HepG2 (cell line): Measurements from ENCODE around the gene ZBTB47. TPM values are rescaled to one million over a fixed set of nuclear protein-coding genes. Genes with fewer than 3 reads are reported as not detected.

ENCODE experiments used
- CTCF ChIP-seq: sonication (generic); formaldehyde crosslinking; IDR thresholded peaks from 2 replicates; pipeline ENCODE4 v1.5.0; 2020; ENCODE audit warnings: mild to moderate bottlenecking, missing genetic modification reagents, moderate library complexity
- KIAA2018 ChIP-seq: sonication (generic); formaldehyde crosslinking; IDR thresholded peaks from 2 replicates; pipeline ENCODE4 v1.5.0; 2020; ENCODE audit warnings: mild to moderate bottlenecking, missing genetic modification reagents, borderline replicate concordance
- MAF1 ChIP-seq: sonication (generic); formaldehyde crosslinking; IDR thresholded peaks from 2 replicates; pipeline ENCODE4 v1.5.0; 2020; ENCODE audit warnings: missing genetic modification reagents, borderline replicate concordance
- MYNN ChIP-seq: sonication (generic); formaldehyde crosslinking; IDR thresholded peaks from 2 replicates; pipeline ENCODE4 v1.4.0; 2020; ENCODE audit warnings: mild to moderate bottlenecking, low read depth, missing genetic modification reagents
- NCOA5 ChIP-seq: sonication (generic); formaldehyde crosslinking; IDR thresholded peaks from 2 replicates; pipeline ENCODE4 v1.4.0; 2020; ENCODE audit warnings: missing genetic modification reagents
- NFKBIZ ChIP-seq: IDR thresholded peaks from 2 replicates; pipeline ENCODE4 v1.6.1; 2018; ENCODE audit warnings: missing genetic modification reagents, missing compliant biosample characterization
- PAWR ChIP-seq: sonication (generic); formaldehyde crosslinking; IDR thresholded peaks from 2 replicates; pipeline ENCODE4 v1.4.0; 2020; ENCODE audit warnings: missing genetic modification reagents, mild to moderate bottlenecking, borderline replicate concordance
- SKIL ChIP-seq: sonication (generic); formaldehyde crosslinking; IDR thresholded peaks from 2 replicates; pipeline ENCODE4 v1.8.0; 2022; ENCODE audit warnings: missing genetic modification reagents, mild to moderate bottlenecking, moderate library complexity, borderline replicate concordance
- TIGD3 ChIP-seq: sonication (generic); formaldehyde crosslinking; IDR thresholded peaks from 2 replicates; pipeline ENCODE4 v1.5.1; 2020; ENCODE audit warnings: mild to moderate bottlenecking, missing genetic modification reagents, borderline replicate concordance
- ZNF10 ChIP-seq: sonication (generic); formaldehyde crosslinking; IDR thresholded peaks from 2 replicates; pipeline ENCODE4 v1.4.0; 2020; ENCODE audit warnings: mild to moderate bottlenecking, low read depth, missing genetic modification reagents, borderline replicate concordance
- ZNF644 ChIP-seq: IDR thresholded peaks from 2 replicates; pipeline ENCODE4 v1.6.1; 2016; ENCODE audit warnings: low read depth
- polyA plus RNA-seq, 8 experiments: library from polyadenylated mRNA; depleted of rRNA in 3 of 8; stranded (reverse) in 7 of 8; unstranded in 1 of 8; fragments of >200 nt; fragmentation: Illumina TruSeq in 4 of 8; extraction: Trizol in 4 of 8; gene quantifications; 2 replicates each; pipeline versions ENCODE4 v1.2.1 to v1.2.3, GENCODE V29; 2011 to 2016; ENCODE audit warnings: low read depth in 4 of 8, missing spikeins in 1 of 8, mixed read lengths in 1 of 8; ENCODE audit not compliant: insufficient read depth in 1 of 8
- total RNA-seq, 5 experiments: library from RNA; depleted of rRNA; stranded (reverse); fragments of >200 nt; fragmentation: Illumina TruSeq; extraction: Trizol; gene quantifications; 2 replicates each; pipeline ENCODE4 v1.2.3, GENCODE V29; 2016; ENCODE audit warnings: low read depth in 1 of 5
- TF ChIP-seq, protein P1 (sequence below): sonication (generic); formaldehyde crosslinking; IDR thresholded peaks from 2 replicates; pipeline ENCODE4 v1.4.0; 2020; ENCODE audit warnings: missing genetic modification reagents

The ZBTB47 gene
- total and polyA plus RNA-seq, 2 of the 13 experiments (the other 11 are each of a cell fraction or from before 2014, with no cell fraction given) = 1.5 to 3.1 TPM

GRCh38 chr3:42701371-42702065 lies 48.0 kb downstream of the ZBTB47 start (continued):
- peak; percentile 43; the same call in 1 of the 2 replicates for TF ChIP-seq SKIL
- peak; percentile 79; the same call in 1 of the 2 replicates for TF ChIP-seq MAF1
- TF ChIP-seq NCOA5 (CRISPR knock-in tag) = no peak
- no peak for TF ChIP-seq MYNN (CRISPR knock-in tag)
- peak; percentile 65; the same call in 1 of the 2 replicates for TF ChIP-seq NFKBIZ (CRISPR knock-in tag)
- TF ChIP-seq KIAA2018 (CRISPR knock-in tag) = no peak
- TF ChIP-seq, protein P1, sequence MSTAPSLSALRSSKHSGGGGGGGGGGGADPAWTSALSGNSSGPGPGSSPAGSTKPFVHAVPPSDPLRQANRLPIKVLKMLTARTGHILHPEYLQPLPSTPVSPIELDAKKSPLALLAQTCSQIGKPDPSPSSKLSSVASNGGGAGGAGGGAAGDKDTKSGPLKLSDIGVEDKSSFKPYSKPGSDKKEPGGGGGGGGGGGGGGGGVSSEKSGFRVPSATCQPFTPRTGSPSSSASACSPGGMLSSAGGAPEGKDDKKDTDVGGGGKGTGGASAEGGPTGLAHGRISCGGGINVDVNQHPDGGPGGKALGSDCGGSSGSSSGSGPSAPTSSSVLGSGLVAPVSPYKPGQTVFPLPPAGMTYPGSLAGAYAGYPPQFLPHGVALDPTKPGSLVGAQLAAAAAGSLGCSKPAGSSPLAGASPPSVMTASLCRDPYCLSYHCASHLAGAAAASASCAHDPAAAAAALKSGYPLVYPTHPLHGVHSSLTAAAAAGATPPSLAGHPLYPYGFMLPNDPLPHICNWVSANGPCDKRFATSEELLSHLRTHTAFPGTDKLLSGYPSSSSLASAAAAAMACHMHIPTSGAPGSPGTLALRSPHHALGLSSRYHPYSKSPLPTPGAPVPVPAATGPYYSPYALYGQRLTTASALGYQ (CRISPR knock-in tag) = no peak
- TF ChIP-seq TIGD3 (CRISPR knock-in tag) = peak; percentile 87; the same call in 1 of the 2 replicates
- no peak for TF ChIP-seq ZNF644
- no peak for TF ChIP-seq PAWR (CRISPR knock-in tag)
- TF ChIP-seq ZNF10 (CRISPR knock-in tag) = no peak
- no peak for TF ChIP-seq CTCF (CRISPR knock-in tag)
